SK-N-SH (cell line): ENCODE measurements around the gene PRTFDC1. TPM values are rescaled to one million over a fixed set of nuclear protein-coding genes. Genes with fewer than 3 reads are reported as not detected.

ENCODE experiments used
- CTCF ChIA-PET: fragments of 300-600, 350-600 bp; formaldehyde crosslinking; extraction: SDS; loops from one replicate; lab custom pipeline; 2021; lab: Yijun Ruan, JAX
- POLR2A ChIA-PET: fragments of 350-600 bp; sonication (Branson Sonifier 250); formaldehyde crosslinking; extraction: SDS; loops from one replicate; lab custom pipeline; 2020; ENCODE audit warnings: antibody characterized with exemption, inconsistent platforms; lab: Yijun Ruan, JAX
- DNase-seq: peaks from one replicate; pipeline ENCODE4 v3.0.0; 2012
- H2AFZ ChIP-seq: fragments of 200-600 bp; sonication (generic); 2 replicates; pipeline ENCODE4 v1.8.1; 2016; ENCODE audit warnings: antibody characterized with exemption, mild to moderate bottlenecking, low read depth
- H3F3A ChIP-seq: fragments of 200-600 bp; sonication (generic); replicated peaks from 2 replicates; pipeline ENCODE3; 2016; ENCODE audit warnings: antibody characterized with exemption, mild to moderate bottlenecking; ENCODE audit not compliant: insufficient read depth
- H3K27ac ChIP-seq, 2 experiments: fragments of 200-500 bp in 1 of 2; fragments of 200-600 bp in 1 of 2; sonication (Bioruptor generic) in 1 of 2; sonication (generic), shearing (Covaris generic) in 1 of 2; 2 replicates each; pipeline versions ENCODE4 v1.5.1 to v1.6.1; 2014 to 2016; ENCODE audit warnings: low read depth in 2 of 2, inconsistent platforms in 1 of 2, low read length in 1 of 2, mild to moderate bottlenecking in 1 of 2, mixed read lengths in 1 of 2
- H3K27me3 ChIP-seq: fragments of 200-600 bp; sonication (generic), shearing (Covaris generic); 2 replicates; pipeline ENCODE4 v1.6.1; 2016; ENCODE audit warnings: mixed run types; ENCODE audit not compliant: insufficient read depth
- H3K36me3 ChIP-seq, 2 experiments: fragments of 200-500 bp in 1 of 2; fragments of 200-600 bp in 1 of 2; sonication (Bioruptor generic) in 1 of 2; sonication (generic) in 1 of 2; replicated peaks in 1 of 2; 2 replicates each; pipeline versions ENCODE3 to v1.5.1; 2014 to 2016; ENCODE audit warnings: low read length in 1 of 2, mild to moderate bottlenecking in 1 of 2; ENCODE audit not compliant: insufficient read depth in 2 of 2, control insufficient read depth in 1 of 2
- H3K4me1 ChIP-seq, 2 experiments: fragments of 200-500 bp in 1 of 2; fragments of 200-600 bp in 1 of 2; sonication (Bioruptor generic) in 1 of 2; sonication (generic), shearing (Covaris generic) in 1 of 2; 2 replicates each; pipeline versions ENCODE4 v1.5.1 to v1.6.1; 2014 to 2016; ENCODE audit warnings: low read depth in 1 of 2, low read length in 1 of 2, mixed run types in 1 of 2; ENCODE audit not compliant: insufficient read depth in 2 of 2, control insufficient read depth in 1 of 2
- H3K4me2 ChIP-seq: fragments of 200-600 bp; sonication (generic), shearing (Covaris generic); 2 replicates; pipeline ENCODE4 v1.6.1; 2017; ENCODE audit warnings: mixed run types
- H3K4me3 ChIP-seq, 2 experiments: fragments of 200-500 bp in 1 of 2; fragments of 200-600 bp in 1 of 2; sonication (Bioruptor generic) in 1 of 2; sonication (generic), shearing (Covaris generic) in 1 of 2; 2 replicates each; pipeline versions ENCODE4 v1.5.1 to v1.8.1; 2014 to 2016; ENCODE audit warnings: low read depth in 2 of 2, inconsistent platforms in 1 of 2, low read length in 1 of 2, mild to moderate bottlenecking in 1 of 2, mixed read lengths in 1 of 2, moderate library complexity in 1 of 2
- H3K79me2 ChIP-seq: fragments of 200-600 bp; sonication (generic); 2 replicates; pipeline ENCODE4 v1.8.1; 2017; ENCODE audit warnings: mild to moderate bottlenecking; ENCODE audit not compliant: insufficient read depth
- H3K9ac ChIP-seq: fragments of 200-600 bp; sonication (generic); 2 replicates; pipeline ENCODE4 v1.6.1; 2017; ENCODE audit warnings: mixed run types
- H3K9me2 ChIP-seq: fragments of 200-600 bp; sonication (generic); 2 replicates; pipeline ENCODE4 v1.6.1; 2017; ENCODE audit warnings: mixed run types
- H3K9me3 ChIP-seq: fragments of 200-600 bp; sonication (generic); 2 replicates; pipeline ENCODE4 v1.6.1; 2017; ENCODE audit warnings: mixed run types, mild to moderate bottlenecking, moderate library complexity
- H4K20me1 ChIP-seq: fragments of 200-600 bp; sonication (generic); 2 replicates; pipeline ENCODE4 v1.6.1; 2017; ENCODE audit warnings: mild to moderate bottlenecking, mixed run types; ENCODE audit not compliant: insufficient read depth
- CHD2 ChIP-seq: fragments of 150-350 bp; IDR thresholded peaks from 2 replicates; pipeline ENCODE4 v1.6.1; 2018; ENCODE audit warnings: low read length; ENCODE audit not compliant: partially characterized antibody
- ELF1 ChIP-seq: IDR thresholded peaks from 2 replicates; pipeline ENCODE4 v1.4.0; 2012
- FOSL2 ChIP-seq: IDR thresholded peaks from 2 replicates; pipeline ENCODE4 v1.4.0; 2012; ENCODE audit warnings: low read depth, mild to moderate bottlenecking, moderate library complexity, borderline replicate concordance
- JUND ChIP-seq: IDR thresholded peaks from 2 replicates; pipeline ENCODE4 v1.4.0; 2012
- MXI1 ChIP-seq: IDR thresholded peaks from 2 replicates; pipeline ENCODE4 v1.6.1; 2012; ENCODE audit warnings: mild to moderate bottlenecking, low read depth, low read length, improper control_type of control experiment
- NFIC ChIP-seq: IDR thresholded peaks from 2 replicates; pipeline ENCODE4 v1.4.0; 2012; ENCODE audit warnings: borderline replicate concordance
- PBX3 ChIP-seq: IDR thresholded peaks from 2 replicates; pipeline ENCODE4; 2012
- RCOR1 ChIP-seq: fragments of 150-350 bp; IDR thresholded peaks from 2 replicates; pipeline ENCODE4 v1.6.1; 2017; ENCODE audit warnings: antibody characterized with exemption, low read length
- TCF12 ChIP-seq: IDR thresholded peaks from 2 replicates; pipeline ENCODE4 v1.4.0; 2012
- USF2 ChIP-seq: fragments of 150-350 bp; IDR thresholded peaks from 2 replicates; pipeline ENCODE4 v1.6.1; 2017; ENCODE audit warnings: antibody characterized with exemption, low read length, low read depth, borderline replicate concordance
- YY1 ChIP-seq: IDR thresholded peaks from 2 replicates; pipeline ENCODE4 v1.4.0; 2012; ENCODE audit warnings: low read depth, mild to moderate bottlenecking
- WGBS: methylation state at CpG from one replicate; pipeline ENCODE4 v1.1.6; 2017; ENCODE audit warnings: low lambda C conversion rate; 5-methylcytosine and 5-hydroxymethylcytosine counted together
- polyA plus RNA-seq, 3 experiments: library from polyadenylated mRNA; depleted of rRNA; stranded (reverse); fragments of >200 nt; gene quantifications; 2 replicates each; pipeline ENCODE4 v1.2.3, GENCODE V29; 2012

PRTFDC1 gene
- polyA plus RNA-seq, 1 of the 3 experiments (the other 2 are of a cell fraction): 6.6 TPM

- Histone ChIP-seq H3K4me1 (peaks cover 0 to 11% of the 10 kb centered on the region in 2 experiments; a peak in 2 of 4 replicates), H2AFZ (no peak overlapping the region), H4K20me1 (no peaks in the 10 kb centered on the region), H3K27ac (no peak overlapping the region), H3K9ac (no peak overlapping the region), H3K79me2 (no peaks in the 10 kb centered on the region), H3K9me3 (no peaks in the 10 kb centered on the region), H3F3A (peaks cover 15% of the 10 kb centered on the region), H3K4me2 (no peak overlapping the region), H3K36me3 (no peaks in the 10 kb centered on the region), H3K4me3 (no peak overlapping the region), H3K27me3 (no peaks in the 10 kb centered on the region), H3K9me2 (no peaks in the 10 kb centered on the region)
- ChIA-PET CTCF (no interaction called here), POLR2A (no interaction called here)
- WGBS: 86% methylated on average over 11 of the region's 11 CpGs
- DNase-seq: no peak
- TF ChIP-seq JUND (0 out of 2 replicates have a peak, but pooled peaks have one; percentile 5), MXI1 (no peak), NFIC (peak; percentile 57; the same call in 1 of the 2 replicates), TCF12 (peak; percentile 72), USF2 (no peak), FOSL2 (peak; percentile 25; the same call in 1 of the 2 replicates), PBX3 (peak; percentile 86)
These were observed 7.7 kb downstream of the PRTFDC1 start for GRCh38 chr10:24944512-24945255.

- Histone ChIP-seq H3K4me2 (no peak overlapping the region), H3K9ac (no peak overlapping the region), H3K4me3 (no peak overlapping the region), H3K27ac (no peak overlapping the region), H2AFZ (no peak overlapping the region), H3K79me2 (no peaks in the 10 kb centered on the region), H3F3A (no peaks in the 10 kb centered on the region), H4K20me1 (no peaks in the 10 kb centered on the region), H3K4me1 (no peaks in the 10 kb centered on the region), H3K9me2 (no peaks in the 10 kb centered on the region), H3K9me3 (no peaks in the 10 kb centered on the region), H3K27me3 (no peaks in the 10 kb centered on the region), H3K36me3 (no peaks in the 10 kb centered on the region)
- TF ChIP-seq MXI1 (no peak), TCF12 (no peak), YY1 (no peak), CHD2 (no peak), RCOR1 (no peak), ELF1 (no peak)
- ChIA-PET POLR2A (no interaction called here), CTCF (interaction anchor here (1.4 kb wide), 1 partner anchor 9 kb away, joined by 3 read pairs; no protein-coding TSS in a partner anchor)
- 93% methylated on average over 1 of the region's 2 CpGs for WGBS
- no peak for DNase-seq
These were observed 13.9 kb downstream of the PRTFDC1 start for GRCh38 chr10:24938525-24938924.
